Stimulated activated naive B cell treated with anti-CD40 and anti-IgM and Interleukin-4, amounts not matched to agents 10 μg/mL and 1 μg/mL and 100 μg/mL, for 72 hours (primary cell): Measurements from ENCODE around the gene TGM2.
A peak's percentile ranks its signal among the peaks of the same experiment; 100 is the strongest.
"Not testable (repeated sequence)": the region's sequence is repeated elsewhere in the genome, so short reads cannot be mapped to it uniquely, and the experiment has no call there.

Source experiments
- ATAC-seq, 2 donors: fragments of 150-1000 bp; cut with Tn5 transposase; replicated peaks; 2 replicates each; pipeline ENCODE4 v1.10.0; 2021; ENCODE audit warnings: moderate library complexity in 1 of 2
- DNase-seq: peaks from one replicate; pipeline ENCODE4 v3.0.0; 2021
- H3K27ac Mint-ChIP-seq: one replicate; pipeline ENCODE4 v1.8.0; 2022; ENCODE audit warnings: mild to moderate bottlenecking, mixed read lengths
- H3K27me3 Mint-ChIP-seq, 2 donors: one replicate each; pipeline ENCODE4 v1.8.0; 2022; ENCODE audit warnings: mixed read lengths in 2 of 2
- H3K36me3 Mint-ChIP-seq, 2 donors: one replicate each; pipeline ENCODE4 v1.8.0; 2022; ENCODE audit warnings: mixed read lengths in 2 of 2, mild to moderate bottlenecking in 1 of 2
- H3K4me1 Mint-ChIP-seq, 2 donors: one replicate each; pipeline ENCODE4 v1.8.0; 2022; ENCODE audit warnings: mixed read lengths in 2 of 2, mild to moderate bottlenecking in 1 of 2
- H3K4me3 Mint-ChIP-seq, 2 donors: one replicate each; pipeline ENCODE4 v1.8.0; 2022; ENCODE audit warnings: mild to moderate bottlenecking in 2 of 2, mixed read lengths in 2 of 2, moderate library complexity in 1 of 2
- H3K9me3 Mint-ChIP-seq, 2 donors: one replicate each; pipeline ENCODE4 v1.8.0; 2022; ENCODE audit warnings: mixed read lengths in 2 of 2, mild to moderate bottlenecking in 1 of 2

The TGM2 gene

GRCh38 chr20:38115205-38115604 is 49.9 kb downstream of the TGM2 start:
- Mint-ChIP-seq H3K4me3 (no peak overlapping the region), H3K4me1 (peaks cover 9 to 12% of the 10 kb centered on the region in 2 donors), H3K9me3 (no peaks in the 10 kb centered on the region), H3K36me3 (no peaks in the 10 kb centered on the region), H3K27ac (no peak overlapping the region), H3K27me3 (peaks cover 0 to 6% of the 10 kb centered on the region in 2 donors)
- no peak for ATAC-seq
- DNase-seq = no peak

GRCh38 chr20:38114353-38114791 is 50.7 kb downstream of the TGM2 start:
- Mint-ChIP-seq H3K4me3 (no peak overlapping the region), H3K36me3 (no peaks in the 10 kb centered on the region)
- ATAC-seq = no peak

GRCh38 chr20:38113401-38114325 is 51.4 kb downstream of the TGM2 start:
- Mint-ChIP-seq H3K27me3 (peaks cover 0 to 6% of the 10 kb centered on the region in 2 donors), H3K4me1 (peaks cover 9 to 12% of the 10 kb centered on the region in 2 donors), H3K36me3 (no peaks in the 10 kb centered on the region), H3K27ac (no peak overlapping the region), H3K9me3 (no peaks in the 10 kb centered on the region), H3K4me3 (no peak overlapping the region)
- DNase-seq (no peak), ATAC-seq (peak; percentile 61 to 64)

More at GRCh38 chr20:38114353-38114791, 50.7 kb downstream of the TGM2 start:
- H3K27ac Mint-ChIP-seq = no peak overlapping the region
- peaks cover 0 to 6% of the 10 kb centered on the region in 2 donors for H3K27me3 Mint-ChIP-seq
- DNase-seq = no peak
- no peaks in the 10 kb centered on the region for H3K9me3 Mint-ChIP-seq
- H3K4me1 Mint-ChIP-seq = peaks cover 9 to 12% of the 10 kb centered on the region in 2 donors

GRCh38 chr20:38112930-38113294 is 52.2 kb downstream of the TGM2 start:
- Mint-ChIP-seq H3K4me1 (peaks cover 9 to 12% of the 10 kb centered on the region in 2 donors), H3K9me3 (no peaks in the 10 kb centered on the region), H3K27ac (no peak overlapping the region), H3K36me3 (no peaks in the 10 kb centered on the region), H3K4me3 (no peak overlapping the region), H3K27me3 (peaks cover 0 to 6% of the 10 kb centered on the region in 2 donors)
- no peak for ATAC-seq
- DNase-seq = no peak

- Mint-ChIP-seq H3K4me1 (peaks cover 9 to 12% of the 10 kb centered on the region in 2 donors), H3K27me3 (peaks cover 0 to 6% of the 10 kb centered on the region in 2 donors), H3K4me3 (no peak overlapping the region), H3K9me3 (no peaks in the 10 kb centered on the region), H3K36me3 (no peaks in the 10 kb centered on the region), H3K27ac (no peak overlapping the region)
- ATAC-seq = no peak
- DNase-seq = no peak
Observed at GRCh38 chr20:38112261-38112929, 52.7 kb downstream of the TGM2 start.

- no peak for ATAC-seq
- Mint-ChIP-seq H3K36me3 (no peaks in the 10 kb centered on the region), H3K27me3 (peaks cover 0 to 6% of the 10 kb centered on the region in 2 donors), H3K27ac (no peak overlapping the region), H3K4me1 (peaks cover 7 to 12% of the 10 kb centered on the region in 2 donors), H3K9me3 (peaks cover 0 to 2% of the 10 kb centered on the region in 2 donors), H3K4me3 (no peak overlapping the region)
- no peak for DNase-seq
Observed at GRCh38 chr20:38111366-38112232, 53.5 kb downstream of the TGM2 start.

- no peaks in the 10 kb centered on the region for H3K36me3 Mint-ChIP-seq
- no peak for DNase-seq
- H3K27me3 Mint-ChIP-seq = peaks cover 0 to 6% of the 10 kb centered on the region in 2 donors
- no peak for ATAC-seq
- no peak overlapping the region for H3K4me3 Mint-ChIP-seq
- peaks cover 0 to 2% of the 10 kb centered on the region in 2 donors for H3K9me3 Mint-ChIP-seq
- H3K27ac Mint-ChIP-seq = no peak overlapping the region
- peaks cover 7 to 12% of the 10 kb centered on the region in 2 donors for H3K4me1 Mint-ChIP-seq
Observed at GRCh38 chr20:38110525-38111178, 54.4 kb downstream of the TGM2 start.

- DNase-seq = no peak
- H3K4me1 Mint-ChIP-seq = peaks cover 5 to 7% of the 10 kb centered on the region in 2 donors
- H3K4me3 Mint-ChIP-seq = no peak overlapping the region
- H3K27ac Mint-ChIP-seq = no peak overlapping the region
- no peak for ATAC-seq
- no peaks in the 10 kb centered on the region for H3K36me3 Mint-ChIP-seq
- H3K27me3 Mint-ChIP-seq = peaks cover 0 to 6% of the 10 kb centered on the region in 2 donors
- H3K9me3 Mint-ChIP-seq = peaks cover 0 to 2% of the 10 kb centered on the region in 2 donors
Observed at GRCh38 chr20:38109591-38110524, 55.2 kb downstream of the TGM2 start.

- Mint-ChIP-seq H3K9me3 (peaks cover 0 to 2% of the 10 kb centered on the region in 2 donors), H3K36me3 (no peaks in the 10 kb centered on the region), H3K4me1 (peaks cover 5 to 7% of the 10 kb centered on the region in 2 donors), H3K27ac (no peak overlapping the region), H3K4me3 (no peak overlapping the region), H3K27me3 (peaks cover 0 to 6% of the 10 kb centered on the region in 2 donors)
- DNase-seq (no peak), ATAC-seq (no peak)
Observed at GRCh38 chr20:38108986-38109541, 56.0 kb downstream of the TGM2 start.

- Mint-ChIP-seq H3K4me3 (no peak overlapping the region), H3K27ac (no peak overlapping the region), H3K9me3 (peaks cover 0 to 2% of the 10 kb centered on the region in 2 donors), H3K36me3 (no peaks in the 10 kb centered on the region), H3K27me3 (peaks cover 0 to 6% of the 10 kb centered on the region in 2 donors), H3K4me1 (peaks cover 3 to 4% of the 10 kb centered on the region in 2 donors)
- DNase-seq = no peak
- ATAC-seq = no peak
Observed at GRCh38 chr20:38108438-38108985, 56.6 kb downstream of the TGM2 start.

- not testable (repeated sequence) for H3K27ac Mint-ChIP-seq, DNase-seq
Observed at GRCh38 chr20:38107916-38108315, 57.2 kb downstream of the TGM2 start.

GRCh38 chr20:38107386-38107785 is 57.7 kb downstream of the TGM2 start:
- not testable (repeated sequence) for H3K36me3 Mint-ChIP-seq

More at GRCh38 chr20:38107916-38108315, 57.2 kb downstream of the TGM2 start:
- H3K36me3 Mint-ChIP-seq, ATAC-seq, H3K4me3 Mint-ChIP-seq, H3K4me1 Mint-ChIP-seq, H3K9me3 Mint-ChIP-seq, H3K27me3 Mint-ChIP-seq: not testable (repeated sequence)

More at GRCh38 chr20:38107386-38107785, 57.7 kb downstream of the TGM2 start:
- DNase-seq, ATAC-seq, H3K4me1 Mint-ChIP-seq, H3K9me3 Mint-ChIP-seq, H3K4me3 Mint-ChIP-seq, H3K27ac Mint-ChIP-seq, H3K27me3 Mint-ChIP-seq: not testable (repeated sequence)
